ENCODE measurements around the gene GCSAM. TPM values are rescaled to one million over a fixed set of nuclear protein-coding genes. Genes with fewer than 3 reads are reported as not detected.

Gene GCSAM
- total and polyA plus RNA-seq, 2 donors (not counting 3 experiments of a cell fraction or from before 2014, with no cell fraction given): not detected

DNA sequence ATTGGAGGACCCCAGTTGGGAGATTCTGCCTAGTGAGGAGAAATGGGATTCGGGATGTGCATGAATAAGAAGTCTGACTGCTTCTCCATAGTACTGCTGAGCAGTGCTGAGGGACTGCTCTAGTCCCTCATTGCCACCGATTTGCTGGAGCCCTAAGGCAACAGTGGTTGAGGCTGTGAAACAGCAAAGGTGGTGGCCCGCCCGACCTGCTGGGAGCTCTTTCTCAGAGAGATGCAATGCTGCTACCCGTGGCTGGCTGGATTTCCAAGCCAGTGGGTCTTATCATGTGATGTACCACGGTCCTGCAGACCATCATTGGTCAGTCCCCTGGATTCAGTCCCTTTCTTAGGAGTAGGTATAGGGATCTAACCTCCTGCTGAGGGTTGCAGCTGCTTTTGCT lies 42.6 kb upstream of the GCSAM start:
- no peaks in the 10 kb centered on the region for H4K20me1 ChIP-seq (replicated peaks; ENCODE audit: control insufficient read depth, extremely low read depth, insufficient read depth, low read length)
- H3K79me2 ChIP-seq (ENCODE audit: control insufficient read depth, insufficient read depth, low read length): no peaks in the 10 kb centered on the region
- H3K36me3 ChIP-seq (ENCODE audit: control insufficient read depth in 2 of 2, extremely low read depth in 1 of 2, insufficient read depth in 2 of 2, low read length in 2 of 2): no peaks in the 10 kb centered on the region
- H3K4me1 ChIP-seq (ENCODE audit: control insufficient read depth, extremely low read depth, insufficient read depth, low read length): no peaks in the 10 kb centered on the region
- FAIRE-seq: no peak
- H3K27me3 ChIP-seq (ENCODE audit: control insufficient read depth in 2 of 2, insufficient read depth in 2 of 2, low read length in 2 of 2): no peaks in the 10 kb centered on the region
- no peak for DNase-seq (ENCODE audit: low read depth, low spot score)
- ChIA-PET POLR2A (no interaction called here), CTCF (no interaction called here)
- H3K27ac ChIP-seq (ENCODE audit: insufficient read depth, low read depth, low read length): no peak overlapping the region
- no peaks in the 10 kb centered on the region for H3K9me3 ChIP-seq (replicated peaks; ENCODE audit: control insufficient read depth, insufficient read depth, low read length)
- TF ChIP-seq, protein P1, sequence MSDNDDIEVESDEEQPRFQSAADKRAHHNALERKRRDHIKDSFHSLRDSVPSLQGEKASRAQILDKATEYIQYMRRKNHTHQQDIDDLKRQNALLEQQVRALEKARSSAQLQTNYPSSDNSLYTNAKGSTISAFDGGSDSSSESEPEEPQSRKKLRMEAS (IDR thresholded peaks at IDR 0.05; ENCODE audit: insufficient read depth, insufficient read length): no peak
- TF ChIP-seq POLR2A (IDR thresholded peaks at IDR 0.05; ENCODE audit: low read depth, low read length) (no peak), FOS (IDR thresholded peaks at IDR 0.05; ENCODE audit: borderline replicate concordance, insufficient read depth, low read length) (no peak), GATA2 (IDR thresholded peaks at IDR 0.05; ENCODE audit: insufficient read depth, insufficient read length, low read depth, low read length) (no peak), EZH2 (IDR thresholded peaks at IDR 0.05; ENCODE audit: borderline replicate concordance, low read depth, low read length, severe bottlenecking) (no peak), MYC (IDR thresholded peaks at IDR 0.05; ENCODE audit: low read depth, low read length) (no peak), JUN (IDR thresholded peaks at IDR 0.05; ENCODE audit: borderline replicate concordance, insufficient read depth, insufficient read length, low read depth) (no peak), POLR2AphosphoS5 (IDR thresholded peaks at IDR 0.05; ENCODE audit: insufficient read depth, low read depth, low read length) (no peak)
- TF ChIP-seq, protein P2, sequence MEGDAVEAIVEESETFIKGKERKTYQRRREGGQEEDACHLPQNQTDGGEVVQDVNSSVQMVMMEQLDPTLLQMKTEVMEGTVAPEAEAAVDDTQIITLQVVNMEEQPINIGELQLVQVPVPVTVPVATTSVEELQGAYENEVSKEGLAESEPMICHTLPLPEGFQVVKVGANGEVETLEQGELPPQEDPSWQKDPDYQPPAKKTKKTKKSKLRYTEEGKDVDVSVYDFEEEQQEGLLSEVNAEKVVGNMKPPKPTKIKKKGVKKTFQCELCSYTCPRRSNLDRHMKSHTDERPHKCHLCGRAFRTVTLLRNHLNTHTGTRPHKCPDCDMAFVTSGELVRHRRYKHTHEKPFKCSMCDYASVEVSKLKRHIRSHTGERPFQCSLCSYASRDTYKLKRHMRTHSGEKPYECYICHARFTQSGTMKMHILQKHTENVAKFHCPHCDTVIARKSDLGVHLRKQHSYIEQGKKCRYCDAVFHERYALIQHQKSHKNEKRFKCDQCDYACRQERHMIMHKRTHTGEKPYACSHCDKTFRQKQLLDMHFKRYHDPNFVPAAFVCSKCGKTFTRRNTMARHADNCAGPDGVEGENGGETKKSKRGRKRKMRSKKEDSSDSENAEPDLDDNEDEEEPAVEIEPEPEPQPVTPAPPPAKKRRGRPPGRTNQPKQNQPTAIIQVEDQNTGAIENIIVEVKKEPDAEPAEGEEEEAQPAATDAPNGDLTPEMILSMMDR (IDR thresholded peaks at IDR 0.05; ENCODE audit: extremely low read depth in 1 of 2, insufficient read depth in 1 of 2, low read depth in 1 of 2, low read length in 2 of 2): no peak
- H3K9me1 ChIP-seq (replicated peaks; ENCODE audit: control insufficient read depth, extremely low read depth, insufficient read depth, low read length): no peaks in the 10 kb centered on the region
- no peak overlapping the region for H3K4me3 ChIP-seq (replicated peaks in 1 of 3; ENCODE audit: insufficient read depth in 1 of 3, low read depth in 1 of 3, low read length in 3 of 3)
- H3K4me2 ChIP-seq (ENCODE audit: insufficient read depth, low read length): no peak overlapping the region
- intact Hi-C loops (cut with micrococcal nuclease): no loop called here
- BruUV-seq (replicated peaks): no TSS peak
- H3K9ac ChIP-seq (replicated peaks; ENCODE audit: extremely low read depth, insufficient read depth, low read length): no peak overlapping the region
- dilution Hi-C loops (cut with MboI; ENCODE audit: extremely low pct_ligation_motif_present, low sequenced_read_pairs): no loop called here
- no peak overlapping the region for H2AFZ ChIP-seq (ENCODE audit: low read depth, low read length)

All from endothelial cell of umbilical vein (primary cell).